Measurements from ENCODE around the gene SRRM3. TPM values are rescaled to one million over a fixed set of nuclear protein-coding genes. Genes with fewer than 3 reads are reported as not detected.
"Not testable (repeated sequence)": the region's sequence is repeated elsewhere in the genome, so short reads cannot be mapped to it uniquely, and the experiment has no call there.

Gene SRRM3
- polyA plus RNA-seq, 1 of the 3 experiments (the other 2 are of a cell fraction), result 2.7 TPM

- H3K27ac ChIP-seq (ENCODE audit: low read depth in 2 of 2, low read length in 1 of 2); H3K4me1 ChIP-seq (ENCODE audit: control insufficient read depth in 1 of 2, insufficient read depth in 2 of 2, low read depth in 1 of 2, low read length in 1 of 2); H3K9me2 ChIP-seq; H3K27me3 ChIP-seq (ENCODE audit: insufficient read depth); H3K9ac ChIP-seq; H3K9me3 ChIP-seq; H4K20me1 ChIP-seq (ENCODE audit: insufficient read depth); H3K4me3 ChIP-seq (ENCODE audit: low read depth in 2 of 2, low read length in 1 of 2); DNase-seq; POLR2A ChIA-PET; H3F3A ChIP-seq (replicated peaks; ENCODE audit: insufficient read depth); H3K36me3 ChIP-seq (replicated peaks in 1 of 2; ENCODE audit: control insufficient read depth in 1 of 2, insufficient read depth in 2 of 2, low read length in 1 of 2); H2AFZ ChIP-seq (ENCODE audit: low read depth); H3K4me2 ChIP-seq; H3K79me2 ChIP-seq (ENCODE audit: insufficient read depth): not testable (repeated sequence)
- WGBS (ENCODE audit: low lambda C conversion rate), result 55% methylated on average over 2 of the region's 2 CpGs
- CTCF ChIA-PET, result interaction anchor here (0.6 to 9.7 kb wide), 6 partner anchors 9 to 149 kb away, joined by 4 to 90 read pairs (median 10); partner anchors contain the start of gene SRRM3
Measured at GRCh38 chr7:76271384-76271783, 69.7 kb downstream of the SRRM3 start.

GRCh38 chr7:76272142-76272541 is 70.4 kb downstream of the SRRM3 start:
- no peaks in the 10 kb centered on the region for H3K27me3 ChIP-seq (ENCODE audit: insufficient read depth)
- H3K4me2 ChIP-seq, result no peak overlapping the region
- DNase-seq, result no peak
- ChIA-PET POLR2A (no interaction called here), CTCF (interaction anchor here (7.6 to 9.7 kb wide), 2 partner anchors 9 to 94 kb away, joined by 62 to 90 read pairs; no protein-coding TSS in a partner anchor)
- TF ChIP-seq IRF3 (IDR thresholded peaks at IDR 0.05; ENCODE audit: low read depth, low read length) (no peak), RCOR1 (IDR thresholded peaks at IDR 0.05; ENCODE audit: low read length) (no peak), JUND (IDR thresholded peaks at IDR 0.05) (no peak), FOSL2 (IDR thresholded peaks at IDR 0.05; ENCODE audit: borderline replicate concordance, low read depth) (no peak), CHD2 (IDR thresholded peaks at IDR 0.05; ENCODE audit: low read length, partially characterized antibody) (no peak), FOXJ3 (CRISPR knock-in tag; IDR thresholded peaks at IDR 0.05) (no peak), RAD21 (IDR thresholded peaks at IDR 0.05; ENCODE audit: low read length) (no peak), TCF12 (IDR thresholded peaks at IDR 0.05) (no peak), YY1 (IDR thresholded peaks at IDR 0.05; ENCODE audit: low read depth) (no peak), MAX (IDR thresholded peaks at IDR 0.05; ENCODE audit: low read depth) (no peak), GABPA (IDR thresholded peaks at IDR 0.05; ENCODE audit: low read depth) (no peak), GATA2 (CRISPR knock-in tag; IDR thresholded peaks at IDR 0.05) (no peak), EP300 (IDR thresholded peaks at IDR 0.05; ENCODE audit: borderline replicate concordance in 1 of 2, low read depth in 1 of 2, low read length in 1 of 2) (no peak), TEAD4 (IDR thresholded peaks at IDR 0.05; ENCODE audit: borderline replicate concordance, insufficient read depth) (no peak), RXRA (IDR thresholded peaks at IDR 0.05; ENCODE audit: borderline replicate concordance, low read depth) (no peak), USF1 (IDR thresholded peaks at IDR 0.05; ENCODE audit: borderline replicate concordance, low read depth) (no peak), NRF1 (IDR thresholded peaks at IDR 0.05; ENCODE audit: low read depth, low read length) (no peak), FOXM1 (IDR thresholded peaks at IDR 0.05; ENCODE audit: low read depth) (no peak), RFX5 (IDR thresholded peaks at IDR 0.05; ENCODE audit: low read length) (no peak)
- no peak overlapping the region for H3K9ac ChIP-seq
- H3K9me2 ChIP-seq, result no peaks in the 10 kb centered on the region
- no peaks in the 10 kb centered on the region for H3K4me1 ChIP-seq (ENCODE audit: control insufficient read depth in 1 of 2, insufficient read depth in 2 of 2, low read depth in 1 of 2, low read length in 1 of 2)
- H3K4me3 ChIP-seq (ENCODE audit: low read depth in 2 of 2, low read length in 1 of 2), result no peak overlapping the region
- no peaks in the 10 kb centered on the region for H3K79me2 ChIP-seq (ENCODE audit: insufficient read depth)
- WGBS (ENCODE audit: low lambda C conversion rate), result 88% methylated on average over 6 of the region's 6 CpGs
- H2AFZ ChIP-seq (ENCODE audit: low read depth), result no peak overlapping the region
- no peaks in the 10 kb centered on the region for H3K9me3 ChIP-seq
- H3K36me3 ChIP-seq (replicated peaks in 1 of 2; ENCODE audit: control insufficient read depth in 1 of 2, insufficient read depth in 2 of 2, low read length in 1 of 2), result no peaks in the 10 kb centered on the region
- no peaks in the 10 kb centered on the region for H3F3A ChIP-seq (replicated peaks; ENCODE audit: insufficient read depth)
- no peaks in the 10 kb centered on the region for H4K20me1 ChIP-seq (ENCODE audit: insufficient read depth)
- H3K27ac ChIP-seq (ENCODE audit: low read depth in 2 of 2, low read length in 1 of 2), result no peak overlapping the region
